K562 (cell line): ENCODE measurements around the gene ZBTB22. TPM values are rescaled to one million over a fixed set of nuclear protein-coding genes. Genes with fewer than 3 reads are reported as not detected.

Experiments
- ATAC-seq: fragments of 200-7000 bp; cut with Tn5 transposase; 3 replicates; pipeline ENCODE4 v1.9.1; 2020; ENCODE audit warnings: moderate library complexity
- BruUV-seq: library from RNA; stranded (reverse); fragments of 400-500 nt; replicated peaks from 2 replicates; lab custom pipeline; 2021; lab: Mats Ljungman, UMichigan
- CTCF ChIA-PET: fragments of 300-600 bp; formaldehyde crosslinking; extraction: SDS; loops from one replicate; lab custom pipeline; 2021; ENCODE audit warnings: low intra/inter-chr PET ratio; lab: Yijun Ruan, JAX
- POLR2A ChIA-PET: fragments of 300-600, 350-650 bp; sonication (Branson Sonifier 250); formaldehyde crosslinking; extraction: SDS; loops from one replicate; lab custom pipeline; 2021; ENCODE audit warnings: antibody characterized with exemption, inconsistent platforms; lab: Yijun Ruan, JAX
- DNase-seq, 4 experiments: peaks; one replicate each; pipeline versions ENCODE4 v3.0.0 to v3.0.0-alpha.2; 2011 to 2018; ENCODE audit warnings: low spot score in 3 of 4, mixed read lengths in 3 of 4; ENCODE audit errors: extremely low read depth in 1 of 4
- FAIRE-seq: peaks from 2 replicates; lab custom pipeline; 2011; peaks lifted over from hg19 to GRCh38; lab: Jason Lieb, UNC
- H2AFZ ChIP-seq: 2 replicates; pipeline ENCODE4 v1.6.0; 2011; ENCODE audit warnings: low read depth, low read length, control low read depth, inconsistent platforms
- H3K27ac ChIP-seq: fragments of 200-600 bp; 3 replicates; pipeline ENCODE4 v1.8.0; 2011; ENCODE audit warnings: low read depth, mild to moderate bottlenecking, control low read depth, inconsistent platforms, low read length, moderate library complexity, mixed read lengths; ENCODE audit errors: extremely low read depth
- H3K27me3 ChIP-seq, 2 experiments: fragments of 300-600 bp in 1 of 2; 2 replicates in 1 of 2; 3 replicates in 1 of 2; pipeline versions ENCODE4 v1.6.0 to v1.8.0; 2011; ENCODE audit warnings: inconsistent platforms in 2 of 2, low read length in 2 of 2, mild to moderate bottlenecking in 1 of 2, mixed read lengths in 1 of 2, moderate library complexity in 1 of 2; ENCODE audit not compliant: control insufficient read depth in 2 of 2, insufficient read depth in 2 of 2
- H3K36me3 ChIP-seq: fragments of 300-600 bp; 3 replicates; pipeline ENCODE4 v1.8.0; 2011; ENCODE audit warnings: mild to moderate bottlenecking, low read length, inconsistent platforms; ENCODE audit not compliant: control insufficient read depth, insufficient read depth
- H3K4me1 ChIP-seq, 2 experiments: fragments of 200-600 bp in 1 of 2; replicated peaks in 1 of 2; 2 replicates in 1 of 2; 3 replicates in 1 of 2; pipeline versions ENCODE4 v1.5.1 to v1.8.0; 2011; ENCODE audit warnings: inconsistent platforms in 2 of 2, low read length in 2 of 2, mild to moderate bottlenecking in 1 of 2, mixed read lengths in 1 of 2, moderate library complexity in 1 of 2; ENCODE audit not compliant: control insufficient read depth in 2 of 2, insufficient read depth in 2 of 2
- H3K4me2 ChIP-seq: 2 replicates; pipeline ENCODE4 v1.6.1; 2011; ENCODE audit warnings: low read length, control low read depth, inconsistent platforms, mixed read lengths; ENCODE audit not compliant: insufficient read depth
- H3K4me3 ChIP-seq: fragments of 200-600 bp; sonication (generic), shearing (Covaris generic); 2 replicates; pipeline ENCODE4 v1.5.1; 2016; ENCODE audit warnings: control low read depth, inconsistent platforms
- H3K79me2 ChIP-seq: fragments of 200-600 bp; 3 replicates; pipeline ENCODE4 v1.8.0; 2011; ENCODE audit warnings: low read length, inconsistent platforms; ENCODE audit not compliant: control insufficient read depth, insufficient read depth
- H3K9ac ChIP-seq, 2 experiments: 2 replicates each; pipeline versions ENCODE4 v1.6.0 to v1.6.1; 2011; ENCODE audit warnings: low read depth in 2 of 2, low read length in 2 of 2, control low read depth in 1 of 2, inconsistent platforms in 1 of 2, mild to moderate bottlenecking in 1 of 2, mixed read lengths in 1 of 2; ENCODE audit not compliant: insufficient read depth in 1 of 2
- H3K9me1 ChIP-seq: one replicate; pipeline ENCODE4 v1.6.0; 2011; ENCODE audit warnings: inconsistent platforms, mild to moderate bottlenecking, low read length, moderate library complexity; ENCODE audit not compliant: control insufficient read depth, insufficient read depth
- H3K9me3 ChIP-seq: replicated peaks from 2 replicates; pipeline ENCODE4 v1.5.1; 2011; ENCODE audit warnings: low read depth, low read length, inconsistent platforms; ENCODE audit not compliant: control insufficient read depth, insufficient read depth
- H4K20me1 ChIP-seq: replicated peaks from 2 replicates; pipeline ENCODE4 v1.6.1; 2011; ENCODE audit warnings: low read length, inconsistent platforms, mixed read lengths; ENCODE audit not compliant: control insufficient read depth, insufficient read depth
- EZH2 ChIP-seq: IDR thresholded peaks from 2 replicates; pipeline ENCODE4 v1.6.1; 2012; ENCODE audit warnings: low read depth, mild to moderate bottlenecking, inconsistent platforms, low read length, borderline replicate concordance
- GABPB1 ChIP-seq: sonication (generic); formaldehyde crosslinking; IDR thresholded peaks from 2 replicates; pipeline ENCODE4 v1.8.0; 2022; ENCODE audit warnings: mild to moderate bottlenecking, missing genetic modification reagents
- PHB2 ChIP-seq: fragments of 450-650 bp; IDR thresholded peaks from 2 replicates; pipeline ENCODE4 v1.6.1; 2017; ENCODE audit warnings: low read depth
- TFE3 ChIP-seq: fragments of 450-650 bp; formaldehyde crosslinking; IDR thresholded peaks from 2 replicates; pipeline ENCODE4 v1.4.0; 2020; ENCODE audit warnings: mild to moderate bottlenecking, mixed read lengths
- WGBS: fragments of 100-300 bp; shearing (Covaris generic); methylation state at CpG from one replicate; pipeline ENCODE4 v1.1.6; 2016; ENCODE audit warnings: low coverage, mixed read lengths; ENCODE audit not compliant: insufficient coverage; ENCODE audit errors: missing lambda C conversion rate; 5-methylcytosine and 5-hydroxymethylcytosine counted together
- in situ Hi-C: fragments of 300-500 bp; cut with MboI; formaldehyde crosslinking; loops from 4 replicates; pipeline ENCODE4 v1.15.0; 2018; ENCODE audit warnings: inconsistent platforms, mixed read lengths
- intact Hi-C: fragments of 100-400 bp; cut with micrococcal nuclease; formaldehyde crosslinking; loops from 2 replicates; pipeline ENCODE4 v1.14.2; 2022
- polyA plus RNA-seq, 8 experiments: library from polyadenylated mRNA; depleted of rRNA in 4 of 8; stranded (reverse) in 5 of 8; unstranded in 3 of 8; fragments of >200 nt; fragmentation: Nextera tagmentation in 2 of 8; fragmentation: Illumina TruSeq in 1 of 8; extraction: Ambion mirVana in 2 of 8; extraction: Trizol in 1 of 8; gene quantifications; 2 replicates each; pipeline versions ENCODE4 v1.2.1 to v1.2.3, GENCODE V29; 2011 to 2014; ENCODE audit warnings: inconsistent platforms in 1 of 8, missing spikeins in 1 of 8
- total RNA-seq, 7 experiments: library from RNA; depleted of rRNA in 6 of 7; stranded (reverse); fragments of >200 nt in 6 of 7; fragmentation: Illumina TruSeq in 2 of 7; extraction: Trizol in 2 of 7; gene quantifications; 2 replicates each; pipeline versions ENCODE4 v1.2.1 to v1.2.3, GENCODE V29; 2011 to 2021; ENCODE audit warnings: low replicate concordance in 1 of 7
- TF ChIP-seq, protein P1 (sequence below): sonication (generic); formaldehyde crosslinking; IDR thresholded peaks from 2 replicates; pipeline ENCODE4 v1.8.0; 2022; ENCODE audit warnings: mild to moderate bottlenecking, missing genetic modification reagents
- TF ChIP-seq, protein P2 (sequence below): fragments of 200-400 bp; formaldehyde crosslinking; IDR thresholded peaks from 2 replicates; pipeline ENCODE4 v1.6.1; 2017; ENCODE audit warnings: mild to moderate bottlenecking, low read depth, low read length, moderate library complexity
- TF ChIP-seq, protein P3 (sequence below): sonication (generic); formaldehyde crosslinking; IDR thresholded peaks from 2 replicates; pipeline ENCODE4 v1.8.0; 2022; ENCODE audit warnings: mild to moderate bottlenecking, missing genetic modification reagents

Gene ZBTB22
- total and polyA plus RNA-seq, 9 of the 15 experiments (the other 6 are each of a cell fraction or from before 2014, with no cell fraction given), result 0.21 to 11.9 (median 7.1) TPM

- TF ChIP-seq, protein P1, sequence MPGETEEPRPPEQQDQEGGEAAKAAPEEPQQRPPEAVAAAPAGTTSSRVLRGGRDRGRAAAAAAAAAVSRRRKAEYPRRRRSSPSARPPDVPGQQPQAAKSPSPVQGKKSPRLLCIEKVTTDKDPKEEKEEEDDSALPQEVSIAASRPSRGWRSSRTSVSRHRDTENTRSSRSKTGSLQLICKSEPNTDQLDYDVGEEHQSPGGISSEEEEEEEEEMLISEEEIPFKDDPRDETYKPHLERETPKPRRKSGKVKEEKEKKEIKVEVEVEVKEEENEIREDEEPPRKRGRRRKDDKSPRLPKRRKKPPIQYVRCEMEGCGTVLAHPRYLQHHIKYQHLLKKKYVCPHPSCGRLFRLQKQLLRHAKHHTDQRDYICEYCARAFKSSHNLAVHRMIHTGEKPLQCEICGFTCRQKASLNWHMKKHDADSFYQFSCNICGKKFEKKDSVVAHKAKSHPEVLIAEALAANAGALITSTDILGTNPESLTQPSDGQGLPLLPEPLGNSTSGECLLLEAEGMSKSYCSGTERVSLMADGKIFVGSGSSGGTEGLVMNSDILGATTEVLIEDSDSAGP (CRISPR knock-in tag), result no peak
- TF ChIP-seq, all 486 proteins: peak for 42
These were observed 4.3 kb downstream of the ZBTB22 start (continued) for GRCh38 chr6:33313105-33313708.

- ChIA-PET POLR2A (interaction anchor here (0.6 to 3.9 kb wide), 10 partner anchors 8 to 107 kb away, joined by 3 to 36 read pairs (median 5); partner anchors contain the start of genes B3GALT4, PFDN6, RGL2 and RPS18), CTCF (interaction anchor here (0.6 kb wide), 1 partner anchor 452 kb away, joined by 3 read pairs; no protein-coding TSS in a partner anchor)
- Histone ChIP-seq H3K9me3 (no peaks in the 10 kb centered on the region), H3K4me2 (peak overlapping the region; percentile 95), H3K9ac (peak overlapping the region; percentile 84 to 99), H3K27ac (peak overlapping the region; percentile 90), H2AFZ (peak overlapping the region; percentile 86), H4K20me1 (peaks cover 7% of the 10 kb centered on the region; the same call in 1 of the 2 replicates), H3K79me2 (peaks cover 41% of the 10 kb centered on the region), H3K4me1 (peaks cover 27 to 46% of the 10 kb centered on the region in 2 experiments), H3K4me3 (peak overlapping the region; percentile 68), H3K9me1 (no peaks in the 10 kb centered on the region), H3K36me3 (peaks cover 31% of the 10 kb centered on the region; the same call in 1 of the 3 replicates), H3K27me3 (no peaks in the 10 kb centered on the region)
- in situ Hi-C loops, result no loop called here
- intact Hi-C loops, result loop anchor here (1.0 to 2.0 kb wide), 2 partner anchors 13 to 112 kb away; partner anchors contain the start of genes RXRB and SLC39A7
- no TSS peak for BruUV-seq
- 6% methylated on average over 29 of the region's 29 CpGs for WGBS
- FAIRE-seq (peak; percentile 75), DNase-seq (peak; percentile 67 to 91 (median 76)), ATAC-seq (peak; percentile 64)
- TF ChIP-seq TFE3 (CRISPR knock-in tag) (no peak), GABPB1 (no peak), PHB2 (no peak), EZH2 (no peak)
- TF ChIP-seq, protein P2, sequence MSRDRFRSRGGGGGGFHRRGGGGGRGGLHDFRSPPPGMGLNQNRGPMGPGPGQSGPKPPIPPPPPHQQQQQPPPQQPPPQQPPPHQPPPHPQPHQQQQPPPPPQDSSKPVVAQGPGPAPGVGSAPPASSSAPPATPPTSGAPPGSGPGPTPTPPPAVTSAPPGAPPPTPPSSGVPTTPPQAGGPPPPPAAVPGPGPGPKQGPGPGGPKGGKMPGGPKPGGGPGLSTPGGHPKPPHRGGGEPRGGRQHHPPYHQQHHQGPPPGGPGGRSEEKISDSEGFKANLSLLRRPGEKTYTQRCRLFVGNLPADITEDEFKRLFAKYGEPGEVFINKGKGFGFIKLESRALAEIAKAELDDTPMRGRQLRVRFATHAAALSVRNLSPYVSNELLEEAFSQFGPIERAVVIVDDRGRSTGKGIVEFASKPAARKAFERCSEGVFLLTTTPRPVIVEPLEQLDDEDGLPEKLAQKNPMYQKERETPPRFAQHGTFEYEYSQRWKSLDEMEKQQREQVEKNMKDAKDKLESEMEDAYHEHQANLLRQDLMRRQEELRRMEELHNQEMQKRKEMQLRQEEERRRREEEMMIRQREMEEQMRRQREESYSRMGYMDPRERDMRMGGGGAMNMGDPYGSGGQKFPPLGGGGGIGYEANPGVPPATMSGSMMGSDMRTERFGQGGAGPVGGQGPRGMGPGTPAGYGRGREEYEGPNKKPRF, result no peak
- TF ChIP-seq, protein P3, sequence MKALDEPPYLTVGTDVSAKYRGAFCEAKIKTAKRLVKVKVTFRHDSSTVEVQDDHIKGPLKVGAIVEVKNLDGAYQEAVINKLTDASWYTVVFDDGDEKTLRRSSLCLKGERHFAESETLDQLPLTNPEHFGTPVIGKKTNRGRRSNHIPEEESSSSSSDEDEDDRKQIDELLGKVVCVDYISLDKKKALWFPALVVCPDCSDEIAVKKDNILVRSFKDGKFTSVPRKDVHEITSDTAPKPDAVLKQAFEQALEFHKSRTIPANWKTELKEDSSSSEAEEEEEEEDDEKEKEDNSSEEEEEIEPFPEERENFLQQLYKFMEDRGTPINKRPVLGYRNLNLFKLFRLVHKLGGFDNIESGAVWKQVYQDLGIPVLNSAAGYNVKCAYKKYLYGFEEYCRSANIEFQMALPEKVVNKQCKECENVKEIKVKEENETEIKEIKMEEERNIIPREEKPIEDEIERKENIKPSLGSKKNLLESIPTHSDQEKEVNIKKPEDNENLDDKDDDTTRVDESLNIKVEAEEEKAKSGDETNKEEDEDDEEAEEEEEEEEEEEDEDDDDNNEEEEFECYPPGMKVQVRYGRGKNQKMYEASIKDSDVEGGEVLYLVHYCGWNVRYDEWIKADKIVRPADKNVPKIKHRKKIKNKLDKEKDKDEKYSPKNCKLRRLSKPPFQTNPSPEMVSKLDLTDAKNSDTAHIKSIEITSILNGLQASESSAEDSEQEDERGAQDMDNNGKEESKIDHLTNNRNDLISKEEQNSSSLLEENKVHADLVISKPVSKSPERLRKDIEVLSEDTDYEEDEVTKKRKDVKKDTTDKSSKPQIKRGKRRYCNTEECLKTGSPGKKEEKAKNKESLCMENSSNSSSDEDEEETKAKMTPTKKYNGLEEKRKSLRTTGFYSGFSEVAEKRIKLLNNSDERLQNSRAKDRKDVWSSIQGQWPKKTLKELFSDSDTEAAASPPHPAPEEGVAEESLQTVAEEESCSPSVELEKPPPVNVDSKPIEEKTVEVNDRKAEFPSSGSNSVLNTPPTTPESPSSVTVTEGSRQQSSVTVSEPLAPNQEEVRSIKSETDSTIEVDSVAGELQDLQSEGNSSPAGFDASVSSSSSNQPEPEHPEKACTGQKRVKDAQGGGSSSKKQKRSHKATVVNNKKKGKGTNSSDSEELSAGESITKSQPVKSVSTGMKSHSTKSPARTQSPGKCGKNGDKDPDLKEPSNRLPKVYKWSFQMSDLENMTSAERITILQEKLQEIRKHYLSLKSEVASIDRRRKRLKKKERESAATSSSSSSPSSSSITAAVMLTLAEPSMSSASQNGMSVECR (CRISPR knock-in tag), result peak; percentile 52; the same call in 1 of the 2 replicates
These were observed 5.0 kb downstream of the ZBTB22 start for GRCh38 chr6:33312361-33313104.
